Activated CD4-positive, alpha-beta memory T cell treated with anti-CD3 and anti-CD28 coated beads for 36 hours (primary cell): Measurements from ENCODE around the gene KITLG. TPM values are rescaled to one million over a fixed set of nuclear protein-coding genes. Genes with fewer than 3 reads are reported as not detected.
"Not testable (repeated sequence)": the region's sequence is repeated elsewhere in the genome, so short reads cannot be mapped to it uniquely, and the experiment has no call there.

Experiments
- CTCF ChIA-PET: fragments of 350-600 bp; sonication (Branson Sonifier 250); formaldehyde crosslinking; loops from one replicate; lab custom pipeline; 2021; ENCODE audit warnings: antibody characterized with exemption, inconsistent platforms; lab: Charles Lee
- POLR2A ChIA-PET: fragments of 350-600 bp; sonication (Branson Sonifier 250); formaldehyde crosslinking; loops from one replicate; lab custom pipeline; 2021; ENCODE audit warnings: antibody characterized with exemption; lab: Charles Lee
- DNase-seq: peaks from one replicate; pipeline ENCODE4 v3.0.0-alpha.2; 2020
- H3K27ac Mint-ChIP-seq: one replicate; pipeline ENCODE4 v1.8.0; 2021; ENCODE audit warnings: mixed read lengths
- H3K27me3 Mint-ChIP-seq: one replicate; pipeline ENCODE4 v1.8.0; 2021; ENCODE audit warnings: mixed read lengths
- H3K36me3 Mint-ChIP-seq: one replicate; pipeline ENCODE4 v1.8.0; 2021; ENCODE audit warnings: mixed read lengths
- H3K4me1 Mint-ChIP-seq: one replicate; pipeline ENCODE4 v1.8.0; 2021; ENCODE audit warnings: low read depth, mixed read lengths
- H3K4me3 Mint-ChIP-seq: one replicate; pipeline ENCODE4 v1.8.0; 2021; ENCODE audit warnings: mild to moderate bottlenecking, mixed read lengths
- H3K9me3 Mint-ChIP-seq: one replicate; pipeline ENCODE4 v1.8.0; 2021; ENCODE audit warnings: mixed read lengths
- intact Hi-C: fragments of 100-400 bp; cut with micrococcal nuclease; formaldehyde crosslinking; loops from one replicate; pipeline ENCODE4 v1.15.1; 2023
- total RNA-seq, 2 experiments: library from RNA; stranded (reverse); gene quantifications; one replicate each; pipeline ENCODE4 v1.2.3, GENCODE V29; 2021

Gene KITLG
- total RNA-seq = under 1 TPM; 0.07 TPM

GRCh38 chr12:88580051-88580871 is at the start of gene KITLG:
Gene KITLG (minus strand): TSS chr12:88580471. CDS start chr12:88580278, 193 bp downstream.
- peak; percentile 37 for DNase-seq
- ChIA-PET POLR2A (no interaction called here), CTCF (interaction anchor here (1.0 kb wide), 1 partner anchor 56 kb away, joined by 3 read pairs; no protein-coding TSS in a partner anchor)
- Mint-ChIP-seq H3K27me3 (peaks cover 30% of the 10 kb centered on the region), H3K4me1 (peaks cover 8% of the 10 kb centered on the region), H3K27ac (no peak within 1 kb of the TSS), H3K9me3 (no peaks in the 10 kb centered on the region), H3K36me3 (no peaks in the 10 kb centered on the region), H3K4me3 (peak within 1 kb of the TSS; percentile 49)
- intact Hi-C loops = no loop called here

- Mint-ChIP-seq H3K27me3 (no peaks in the 10 kb centered on the region), H3K36me3 (no peaks in the 10 kb centered on the region), H3K27ac (no peak overlapping the region), H3K4me3 (no peak overlapping the region), H3K9me3 (no peaks in the 10 kb centered on the region), H3K4me1 (no peaks in the 10 kb centered on the region)
- no peak for DNase-seq
- ChIA-PET CTCF (no interaction called here), POLR2A (no interaction called here)
- intact Hi-C loops = no loop called here
These were observed 48.7 kb upstream of the KITLG start for GRCh38 chr12:88628856-88629509.

GRCh38 chr12:88628035-88628434 is 47.8 kb upstream of the KITLG start:
- H3K36me3 Mint-ChIP-seq, CTCF ChIA-PET, H3K9me3 Mint-ChIP-seq, intact Hi-C loops, H3K4me3 Mint-ChIP-seq, H3K4me1 Mint-ChIP-seq, POLR2A ChIA-PET, H3K27me3 Mint-ChIP-seq, DNase-seq, H3K27ac Mint-ChIP-seq: not testable (repeated sequence)

- CTCF ChIA-PET = no interaction called here
- intact Hi-C loops = no loop called here
- H3K9me3 Mint-ChIP-seq = no peaks in the 10 kb centered on the region
- no peak overlapping the region for H3K4me3 Mint-ChIP-seq
- DNase-seq = no peak
- no peaks in the 10 kb centered on the region for H3K27me3 Mint-ChIP-seq
- no peaks in the 10 kb centered on the region for H3K4me1 Mint-ChIP-seq
- H3K27ac Mint-ChIP-seq = no peak overlapping the region
- POLR2A ChIA-PET = no interaction called here
- H3K36me3 Mint-ChIP-seq = no peaks in the 10 kb centered on the region
These were observed 47.2 kb upstream of the KITLG start for GRCh38 chr12:88627501-88627900.

GRCh38 chr12:88625356-88625755 is 45.1 kb upstream of the KITLG start:
- no peak for DNase-seq
- ChIA-PET CTCF (no interaction called here), POLR2A (no interaction called here)
- no peak overlapping the region for H3K27ac Mint-ChIP-seq
- intact Hi-C loops = no loop called here
- H3K4me1 Mint-ChIP-seq = no peaks in the 10 kb centered on the region
- no peaks in the 10 kb centered on the region for H3K27me3 Mint-ChIP-seq
- no peak overlapping the region for H3K4me3 Mint-ChIP-seq
- no peaks in the 10 kb centered on the region for H3K9me3 Mint-ChIP-seq
- H3K36me3 Mint-ChIP-seq = no peaks in the 10 kb centered on the region

- POLR2A ChIA-PET = no interaction called here
- no peaks in the 10 kb centered on the region for H3K4me1 Mint-ChIP-seq
- H3K9me3 Mint-ChIP-seq = no peaks in the 10 kb centered on the region
- CTCF ChIA-PET = no interaction called here
- DNase-seq = no peak
- no peaks in the 10 kb centered on the region for H3K27me3 Mint-ChIP-seq
- H3K4me3 Mint-ChIP-seq = no peak overlapping the region
- H3K27ac Mint-ChIP-seq = no peak overlapping the region
- H3K36me3 Mint-ChIP-seq = no peaks in the 10 kb centered on the region
- intact Hi-C loops = no loop called here
These were observed 44.6 kb upstream of the KITLG start for GRCh38 chr12:88624911-88625310.

- intact Hi-C loops = no loop called here
- DNase-seq = no peak
- H3K9me3 Mint-ChIP-seq = no peaks in the 10 kb centered on the region
- ChIA-PET POLR2A (no interaction called here), CTCF (interaction anchor here (1.1 kb wide), 1 partner anchor 370 kb away, joined by 3 read pairs; no protein-coding TSS in a partner anchor)
- no peaks in the 10 kb centered on the region for H3K4me1 Mint-ChIP-seq
- H3K4me3 Mint-ChIP-seq = no peak overlapping the region
- H3K27ac Mint-ChIP-seq = no peak overlapping the region
- H3K36me3 Mint-ChIP-seq = no peaks in the 10 kb centered on the region
- H3K27me3 Mint-ChIP-seq = no peaks in the 10 kb centered on the region
These were observed 43.7 kb upstream of the KITLG start for GRCh38 chr12:88623777-88624548.

- intact Hi-C loops = no loop called here
- H3K27ac Mint-ChIP-seq = no peak overlapping the region
- H3K4me1 Mint-ChIP-seq = no peaks in the 10 kb centered on the region
- H3K36me3 Mint-ChIP-seq = no peaks in the 10 kb centered on the region
- no peaks in the 10 kb centered on the region for H3K9me3 Mint-ChIP-seq
- no peak overlapping the region for H3K4me3 Mint-ChIP-seq
- no peak for DNase-seq
- CTCF ChIA-PET = no interaction called here
- no peaks in the 10 kb centered on the region for H3K27me3 Mint-ChIP-seq
- POLR2A ChIA-PET = no interaction called here
These were observed 37.1 kb upstream of the KITLG start for GRCh38 chr12:88617352-88617751.

GRCh38 chr12:88615490-88615889 is 35.2 kb upstream of the KITLG start:
- intact Hi-C loops = no loop called here
- Mint-ChIP-seq H3K4me1 (no peaks in the 10 kb centered on the region), H3K27ac (no peak overlapping the region), H3K36me3 (no peaks in the 10 kb centered on the region), H3K9me3 (peaks cover 5% of the 10 kb centered on the region), H3K27me3 (no peaks in the 10 kb centered on the region), H3K4me3 (no peak overlapping the region)
- ChIA-PET POLR2A (no interaction called here), CTCF (interaction anchor here (1.3 kb wide), 1 partner anchor 19 kb away, joined by 3 read pairs; no protein-coding TSS in a partner anchor)
- DNase-seq = no peak

- no peak overlapping the region for H3K27ac Mint-ChIP-seq
- intact Hi-C loops = no loop called here
- CTCF ChIA-PET = no interaction called here
- DNase-seq = no peak
- POLR2A ChIA-PET = no interaction called here
- H3K36me3 Mint-ChIP-seq = no peaks in the 10 kb centered on the region
- no peaks in the 10 kb centered on the region for H3K27me3 Mint-ChIP-seq
- H3K4me1 Mint-ChIP-seq = no peaks in the 10 kb centered on the region
- no peak overlapping the region for H3K4me3 Mint-ChIP-seq
- H3K9me3 Mint-ChIP-seq = peaks cover 16% of the 10 kb centered on the region
These were observed 24.4 kb upstream of the KITLG start for GRCh38 chr12:88604646-88605045.

- Mint-ChIP-seq H3K4me3 (no peak overlapping the region), H3K4me1 (no peaks in the 10 kb centered on the region), H3K27ac (no peak overlapping the region), H3K27me3 (no peaks in the 10 kb centered on the region), H3K36me3 (no peaks in the 10 kb centered on the region), H3K9me3 (no peaks in the 10 kb centered on the region)
- no peak for DNase-seq
- CTCF ChIA-PET = no interaction called here
- POLR2A ChIA-PET = no interaction called here
- intact Hi-C loops = no loop called here
These were observed 20.0 kb upstream of the KITLG start for GRCh38 chr12:88600272-88600671.

- ChIA-PET POLR2A (no interaction called here), CTCF (no interaction called here)
- intact Hi-C loops = no loop called here
- Mint-ChIP-seq H3K4me1 (no peaks in the 10 kb centered on the region), H3K9me3 (no peaks in the 10 kb centered on the region), H3K4me3 (no peak overlapping the region), H3K27me3 (no peaks in the 10 kb centered on the region), H3K27ac (no peak overlapping the region), H3K36me3 (no peaks in the 10 kb centered on the region)
- DNase-seq = no peak
These were observed 17.1 kb upstream of the KITLG start for GRCh38 chr12:88597365-88597764.
